Stimulated activated CD4-positive, alpha-beta T cell treated with anti-CD3 and anti-CD28 coated beads, Interleukin-1b, Interleukin-23, amount 100 ng/mL, for 48 hours (primary cell): ENCODE results near the gene SOX6.
"Not testable (repeated sequence)": the region's sequence is repeated elsewhere in the genome, so short reads cannot be mapped to it uniquely, and the experiment has no call there.

ENCODE experiments used
- DNase-seq: peaks from one replicate; pipeline ENCODE4 v3.0.0-alpha.2; 2020

SOX6 gene

GRCh38 chr11:16141162-16141561 is 215.2 kb downstream of the SOX6 start:
- DNase-seq = not testable (repeated sequence)

GRCh38 chr11:16136792-16137390 is 219.5 kb downstream of the SOX6 start:
- DNase-seq = no peak

GRCh38 chr11:16133867-16134266 is 222.5 kb downstream of the SOX6 start:
- DNase-seq = no peak

GRCh38 chr11:16127732-16128131 is 228.6 kb downstream of the SOX6 start:
- no peak for DNase-seq

GRCh38 chr11:16126362-16126761 is 230.0 kb downstream of the SOX6 start:
- DNase-seq = no peak

GRCh38 chr11:16125796-16126195 is 230.6 kb downstream of the SOX6 start:
- no peak for DNase-seq

GRCh38 chr11:16124390-16124789 is 232.0 kb downstream of the SOX6 start:
- no peak for DNase-seq

- no peak for DNase-seq
Observed at GRCh38 chr11:16121853-16122252, 234.5 kb downstream of the SOX6 start.

- no peak for DNase-seq
Observed at GRCh38 chr11:16120008-16120407, 236.3 kb downstream of the SOX6 start.

- no peak for DNase-seq
Observed at GRCh38 chr11:16117989-16118756, 238.2 kb downstream of the SOX6 start.

- no peak for DNase-seq
Observed at GRCh38 chr11:16114978-16115871, 241.1 kb downstream of the SOX6 start.

- no peak for DNase-seq
Observed at GRCh38 chr11:16114431-16114830, 241.9 kb downstream of the SOX6 start.

GRCh38 chr11:16111690-16112089 is 244.7 kb downstream of the SOX6 start:
- DNase-seq = no peak

GRCh38 chr11:16110886-16111285 is 245.5 kb downstream of the SOX6 start:
- DNase-seq = no peak

- DNase-seq = no peak
Observed at GRCh38 chr11:16099343-16099900, 256.9 kb downstream of the SOX6 start.

GRCh38 chr11:16098526-16099205 is 257.7 kb downstream of the SOX6 start:
- DNase-seq = no peak

- no peak for DNase-seq
Observed at GRCh38 chr11:16097543-16097942, 258.8 kb downstream of the SOX6 start.

GRCh38 chr11:16096336-16096735 is 260.0 kb downstream of the SOX6 start:
- no peak for DNase-seq

- no peak for DNase-seq
Observed at GRCh38 chr11:16095756-16096155, 260.6 kb downstream of the SOX6 start.

- DNase-seq = no peak
Observed at GRCh38 chr11:16093889-16094653, 262.3 kb downstream of the SOX6 start.

GRCh38 chr11:16091862-16092261 is 264.5 kb downstream of the SOX6 start:
- DNase-seq = no peak

GRCh38 chr11:16089481-16089880 is 266.9 kb downstream of the SOX6 start:
- DNase-seq = no peak
